ENCODE data around the gene EPOP. TPM values are rescaled to one million over a fixed set of nuclear protein-coding genes. Genes with fewer than 3 reads are reported as not detected.

The EPOP gene
- total and polyA plus RNA-seq, 4 donors: 0.32 to 1.9 (median 1.1) TPM

- peak overlapping the region; percentile 89 to 92 for H3K27ac ChIP-seq (ENCODE audit: low read depth in 1 of 2, low read length in 2 of 2)
- peaks cover 2 to 38% (median 21%) of the 10 kb centered on the region in 4 donors for H3K4me1 ChIP-seq (ENCODE audit: control insufficient read depth in 4 of 4, insufficient read depth in 4 of 4, low read length in 3 of 4)
- peak overlapping the region; percentile 88 to 94 for H3K9ac ChIP-seq (ENCODE audit: low read depth in 1 of 2, low read length in 2 of 2)
- no peaks in the 10 kb centered on the region for H3K27me3 ChIP-seq (ENCODE audit: control insufficient read depth in 4 of 4, insufficient read depth in 4 of 4, low read length in 3 of 4)
- H3K9me3 ChIP-seq (ENCODE audit: control insufficient read depth in 4 of 4, low read length in 3 of 4): no peaks in the 10 kb centered on the region
- no peaks in the 10 kb centered on the region for H3K36me3 ChIP-seq (ENCODE audit: control insufficient read depth in 4 of 4, insufficient read depth in 3 of 4, low read depth in 1 of 4, low read length in 3 of 4)
- peak overlapping the region; percentile 78 to 83 (median 83) for H3K4me3 ChIP-seq (ENCODE audit: low read depth in 1 of 3, low read length in 3 of 3)
- DNase-seq (ENCODE audit: low spot score): peak; percentile 63
- TF ChIP-seq REST (IDR thresholded peaks at IDR 0.05) (peak; percentile 62), YY1 (IDR thresholded peaks at IDR 0.05) (peak; percentile 63), ATF3 (IDR thresholded peaks at IDR 0.05) (no peak), RAD21 (IDR thresholded peaks at IDR 0.05) (peak in 1 of 2 donors; percentile 16), JUND (IDR thresholded peaks at IDR 0.05) (peak in 1 of 2 donors; percentile 33), HNF4A (conservative IDR thresholded peaks at IDR 0.05) (peak; percentile 53), FOXA2 (IDR thresholded peaks at IDR 0.05) (no peak), SP1 (IDR thresholded peaks at IDR 0.05) (peak; percentile 58), GABPA (IDR thresholded peaks at IDR 0.05 in 1 of 2, conservative IDR thresholded peaks at IDR 0.05 in 1 of 2) (peak; percentile 16 to 79), EGR1 (IDR thresholded peaks at IDR 0.05; ENCODE audit: low read depth in 2 of 2) (peak in 1 of 2 donors; percentile 68), ZBTB33 (IDR thresholded peaks at IDR 0.05) (peak; percentile 57), NR2F2 (IDR thresholded peaks at IDR 0.05) (peak; percentile 75), RXRA (IDR thresholded peaks at IDR 0.05) (peak; percentile 77 to 84), CTCF (IDR thresholded peaks at IDR 0.05; ENCODE audit: low read depth, low read length, missing input control) (no peak), FOXA1 (IDR thresholded peaks at IDR 0.05) (no peak), HNF4G (IDR thresholded peaks at IDR 0.05) (no peak), MAX (IDR thresholded peaks at IDR 0.05) (peak; percentile 68), TAF1 (conservative IDR thresholded peaks at IDR 0.05) (no peak)
- under 1% methylated on average over 50 of the region's 50 CpGs for WGBS
Measured at GRCh38 chr17:38703742-38704605, 29.2 kb upstream of the EPOP start.
